Measurements from ENCODE around the gene ATG101.

- TF ChIP-seq, protein P1, sequence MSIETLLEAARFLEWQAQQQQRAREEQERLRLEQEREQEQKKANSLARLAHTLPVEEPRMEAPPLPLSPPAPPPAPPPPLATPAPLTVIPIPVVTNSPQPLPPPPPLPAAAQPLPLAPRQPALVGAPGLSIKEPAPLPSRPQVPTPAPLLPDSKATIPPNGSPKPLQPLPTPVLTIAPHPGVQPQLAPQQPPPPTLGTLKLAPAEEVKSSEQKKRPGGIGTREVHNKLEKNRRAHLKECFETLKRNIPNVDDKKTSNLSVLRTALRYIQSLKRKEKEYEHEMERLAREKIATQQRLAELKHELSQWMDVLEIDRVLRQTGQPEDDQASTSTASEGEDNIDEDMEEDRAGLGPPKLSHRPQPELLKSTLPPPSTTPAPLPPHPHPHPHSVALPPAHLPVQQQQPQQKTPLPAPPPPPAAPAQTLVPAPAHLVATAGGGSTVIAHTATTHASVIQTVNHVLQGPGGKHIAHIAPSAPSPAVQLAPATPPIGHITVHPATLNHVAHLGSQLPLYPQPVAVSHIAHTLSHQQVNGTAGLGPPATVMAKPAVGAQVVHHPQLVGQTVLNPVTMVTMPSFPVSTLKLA (conservative IDR thresholded peaks at IDR 0.05): no peak
- TF ChIP-seq HLTF (IDR thresholded peaks at IDR 0.05): no peak
- TF ChIP-seq ZBTB33 (CRISPR knock-in tag; IDR thresholded peaks at IDR 0.05): no peak
- no peak for TF ChIP-seq NRF1 (conservative IDR thresholded peaks at IDR 0.05 in 1 of 2, IDR thresholded peaks at IDR 0.05 in 1 of 2)
Observed at GRCh38 chr12:52067081-52067374, 2.8 kb upstream of the ATG101 start.

Data from K562 (cell line).